HepG2 (cell line): ENCODE results near the gene ANKRD44. TPM values are rescaled to one million over a fixed set of nuclear protein-coding genes. Genes with fewer than 3 reads are reported as not detected.

Experiments
- ATAC-seq: fragments of 200-7000 bp; cut with Tn5 transposase; 3 replicates; pipeline ENCODE4 v1.9.1; 2020; ENCODE audit warnings: mild to moderate bottlenecking, moderate library complexity
- BruUV-seq: library from RNA; stranded (reverse); fragments of 400-500 nt; replicated peaks from 2 replicates; lab custom pipeline; 2021; lab: Mats Ljungman, UMichigan
- CTCF ChIA-PET: fragments of 300-600 bp; formaldehyde crosslinking; extraction: SDS; loops from one replicate; lab custom pipeline; 2021; ENCODE audit warnings: low total read pairs, inconsistent platforms, low intra/inter-chr PET ratio; lab: Yijun Ruan, JAX
- POLR2A ChIA-PET: fragments of 350-600 bp; sonication (Branson Sonifier 250); formaldehyde crosslinking; loops from one replicate; lab custom pipeline; 2020; ENCODE audit warnings: antibody characterized with exemption, inconsistent platforms; lab: Yijun Ruan, JAX
- DNase-seq: peaks from one replicate; pipeline ENCODE4 v3.0.0-alpha.2; 2015; ENCODE audit warnings: low spot score
- FAIRE-seq: peaks from 3 replicates; lab custom pipeline; 2011; peaks lifted over from hg19 to GRCh38; lab: Jason Lieb, UNC
- H2AFZ ChIP-seq: one replicate; pipeline ENCODE4 v1.6.1; 2011; ENCODE audit warnings: low read length, inconsistent platforms
- H3K27ac ChIP-seq: fragments of 300-600 bp; 3 replicates; pipeline ENCODE4 v1.8.0; 2011; ENCODE audit warnings: mixed run types, mild to moderate bottlenecking, mixed read lengths, low read length, inconsistent platforms; ENCODE audit not compliant: insufficient read depth; ENCODE audit errors: extremely low read length
- H3K27me3 ChIP-seq, 2 experiments: fragments of 200-600 bp in 1 of 2; 2 replicates in 1 of 2; 3 replicates in 1 of 2; pipeline versions ENCODE4 v1.6.0 to v1.8.0; 2011; ENCODE audit warnings: low read length in 2 of 2, mild to moderate bottlenecking in 2 of 2, moderate library complexity in 2 of 2, inconsistent platforms in 1 of 2; ENCODE audit not compliant: insufficient read depth in 2 of 2, control insufficient read depth in 1 of 2
- H3K36me3 ChIP-seq, 2 experiments: fragments of 200-600 bp in 1 of 2; replicated peaks in 1 of 2; 2 replicates in 1 of 2; 3 replicates in 1 of 2; pipeline versions ENCODE4 v1.5.1 to v1.8.0; 2011; ENCODE audit warnings: low read length in 2 of 2, inconsistent platforms in 1 of 2; ENCODE audit not compliant: insufficient read depth in 2 of 2, control insufficient read depth in 1 of 2
- H3K4me1 ChIP-seq: 2 replicates; pipeline ENCODE4 v1.5.1; 2012; ENCODE audit warnings: low read length, inconsistent platforms; ENCODE audit not compliant: insufficient read depth
- H3K4me2 ChIP-seq: 2 replicates; pipeline ENCODE4 v1.6.0; 2011; ENCODE audit warnings: low read depth, low read length, inconsistent platforms
- H3K4me3 ChIP-seq, 3 experiments: fragments of 200-600 bp in 1 of 3; sonication (generic), shearing (Covaris generic) in 1 of 3; replicated peaks in 1 of 3; 2 replicates each; pipeline ENCODE4 v1.5.1; 2011 to 2016; ENCODE audit warnings: low read length in 3 of 3, inconsistent platforms in 2 of 3, low read depth in 2 of 3, mild to moderate bottlenecking in 2 of 3, control low read depth in 1 of 3, mixed read lengths in 1 of 3; ENCODE audit not compliant: insufficient read depth in 1 of 3
- H3K79me2 ChIP-seq: one replicate; pipeline ENCODE4 v1.6.1; 2011; ENCODE audit warnings: low read length, inconsistent platforms; ENCODE audit not compliant: insufficient read depth
- H3K9ac ChIP-seq: 2 replicates; pipeline ENCODE4 v1.6.0; 2011; ENCODE audit warnings: mild to moderate bottlenecking, low read depth, low read length, inconsistent platforms; ENCODE audit not compliant: insufficient read depth
- H3K9me3 ChIP-seq: 2 replicates; pipeline ENCODE4 v1.5.1; 2012; ENCODE audit warnings: mild to moderate bottlenecking, low read length
- H4K20me1 ChIP-seq: 2 replicates; pipeline ENCODE4 v1.6.0; 2011; ENCODE audit warnings: inconsistent platforms, mild to moderate bottlenecking, low read length, moderate library complexity; ENCODE audit not compliant: insufficient read depth
- BCL3 ChIP-seq: sonication (generic); formaldehyde crosslinking; IDR thresholded peaks from 2 replicates; pipeline ENCODE4 v1.5.1; 2020; ENCODE audit warnings: mild to moderate bottlenecking, missing genetic modification reagents, moderate library complexity
- CENPX ChIP-seq: sonication (generic); formaldehyde crosslinking; IDR thresholded peaks from 2 replicates; pipeline ENCODE4 v1.9.0; 2021; ENCODE audit warnings: mild to moderate bottlenecking, missing genetic modification reagents, moderate library complexity
- MXD1 ChIP-seq: sonication (generic); formaldehyde crosslinking; IDR thresholded peaks from 2 replicates; pipeline ENCODE4 v1.4.0; 2020; ENCODE audit warnings: mild to moderate bottlenecking, missing genetic modification reagents
- PHB2 ChIP-seq: fragments of 450-650 bp; IDR thresholded peaks from 2 replicates; pipeline ENCODE4 v1.6.1; 2018; ENCODE audit not compliant: partially characterized antibody
- RNF219 ChIP-seq: sonication (generic); formaldehyde crosslinking; IDR thresholded peaks from 2 replicates; pipeline ENCODE4 v1.5.0; 2020; ENCODE audit warnings: mild to moderate bottlenecking, missing genetic modification reagents
- TBX3 ChIP-seq: fragments of 450-650 bp; IDR thresholded peaks from 2 replicates; pipeline ENCODE4 v1.6.1; 2017; ENCODE audit warnings: antibody characterized with exemption, mild to moderate bottlenecking, inconsistent platforms, borderline replicate concordance
- TOE1 ChIP-seq: sonication (generic); formaldehyde crosslinking; IDR thresholded peaks from 2 replicates; pipeline ENCODE4 v1.4.0; 2020; ENCODE audit warnings: mild to moderate bottlenecking, missing genetic modification reagents
- ZNF10 ChIP-seq: sonication (generic); formaldehyde crosslinking; IDR thresholded peaks from 2 replicates; pipeline ENCODE4 v1.4.0; 2020; ENCODE audit warnings: mild to moderate bottlenecking, low read depth, missing genetic modification reagents, borderline replicate concordance
- WGBS: methylation state at CpG from one replicate; pipeline ENCODE4 v1.1.6; 2017; ENCODE audit warnings: low lambda C conversion rate; 5-methylcytosine and 5-hydroxymethylcytosine counted together
- in situ Hi-C: cut with HindIII; loops from 2 replicates; pipeline ENCODE4 v1.10.0; 2017; ENCODE audit warnings: low pct_unique_long_range_greater_than_20kb; ENCODE audit not compliant: extremely low pct_ligation_motif_present
- intact Hi-C: fragments of 100-400 bp; cut with micrococcal nuclease; formaldehyde crosslinking; loops from one replicate; pipeline ENCODE4 v1.10.0; 2022; ENCODE audit not compliant: unreplicated experiment
- polyA plus RNA-seq, 8 experiments: library from polyadenylated mRNA; depleted of rRNA in 3 of 8; stranded (reverse) in 7 of 8; unstranded in 1 of 8; fragments of >200 nt; fragmentation: Illumina TruSeq in 4 of 8; extraction: Trizol in 4 of 8; gene quantifications; 2 replicates each; pipeline versions ENCODE4 v1.2.1 to v1.2.3, GENCODE V29; 2011 to 2016; ENCODE audit warnings: low read depth in 4 of 8, missing spikeins in 1 of 8, mixed read lengths in 1 of 8; ENCODE audit not compliant: insufficient read depth in 1 of 8
- total RNA-seq, 5 experiments: library from RNA; depleted of rRNA; stranded (reverse); fragments of >200 nt; fragmentation: Illumina TruSeq; extraction: Trizol; gene quantifications; 2 replicates each; pipeline ENCODE4 v1.2.3, GENCODE V29; 2016; ENCODE audit warnings: low read depth in 1 of 5

ANKRD44 gene
- total and polyA plus RNA-seq, 2 of the 13 experiments (the other 11 are each of a cell fraction or from before 2014, with no cell fraction given) = 0.04 to 0.11 TPM

GRCh38 chr2:197236159-197236558, 74.4 kb downstream of the ANKRD44 start:
- no peaks in the 10 kb centered on the region for H3K36me3 ChIP-seq
- H3K4me2 ChIP-seq = no peak overlapping the region
- no peaks in the 10 kb centered on the region for H4K20me1 ChIP-seq
- in situ Hi-C loops = no loop called here
- no peaks in the 10 kb centered on the region for H3K4me1 ChIP-seq
- no peak overlapping the region for H3K4me3 ChIP-seq
- DNase-seq (no peak), ATAC-seq (no peak)
- no peaks in the 10 kb centered on the region for H3K79me2 ChIP-seq
- TF ChIP-seq TBX3 (no peak), MXD1 (no peak), PHB2 (no peak), BCL3 (CRISPR knock-in tag) (no peak), ZNF10 (CRISPR knock-in tag) (no peak), TOE1 (CRISPR knock-in tag) (no peak), RNF219 (no peak), CENPX (CRISPR knock-in tag) (no peak)
- TF ChIP-seq, all 625 proteins: peak for 0
- Histone ChIP-seq H3K27ac (no peak overlapping the region), H3K9me3 (no peaks in the 10 kb centered on the region), H3K27me3 (peaks cover 0 to 9% of the 10 kb centered on the region in 2 experiments; a peak in 3 of 5 replicates), H3K9ac (no peak overlapping the region), H2AFZ (no peak overlapping the region)
- POLR2A ChIA-PET = no interaction called here
- FAIRE-seq = no peak
- intact Hi-C loops = no loop called here
- 8% methylated on average over 2 of the region's 2 CpGs for WGBS
- no TSS peak for BruUV-seq
- CTCF ChIA-PET = no interaction called here
